Bronchial epithelial cell (primary cell): ENCODE data around the gene UCN2. TPM values are rescaled to one million over a fixed set of nuclear protein-coding genes. Genes with fewer than 3 reads are reported as not detected.
"Not testable (repeated sequence)": the region's sequence is repeated elsewhere in the genome, so short reads cannot be mapped to it uniquely, and the experiment has no call there.

Source experiments
- DNase-seq: peaks from one replicate; pipeline ENCODE4 v3.0.0-alpha.2; 2010; ENCODE audit warnings: low read depth
- FAIRE-seq: peaks from 2 replicates; lab custom pipeline; 2011; peaks lifted over from hg19 to GRCh38; lab: Jason Lieb, UNC
- H3K27me3 ChIP-seq: 2 replicates; pipeline ENCODE4 v1.5.1; 2011; ENCODE audit warnings: low read length; ENCODE audit not compliant: control insufficient read depth, insufficient read depth
- H3K36me3 ChIP-seq: 2 replicates; pipeline ENCODE4 v1.5.1; 2011; ENCODE audit warnings: low read length; ENCODE audit not compliant: control insufficient read depth, insufficient read depth
- H3K4me3 ChIP-seq: 2 replicates; pipeline ENCODE4 v1.5.1; 2011; ENCODE audit warnings: mild to moderate bottlenecking, low read depth, low read length, control low read depth
- CTCF ChIP-seq: IDR thresholded peaks from 2 replicates; pipeline ENCODE4 v1.5.1; 2011; ENCODE audit warnings: mild to moderate bottlenecking, moderate library complexity, low read length, control low read depth, inconsistent platforms; ENCODE audit not compliant: insufficient read depth, severe bottlenecking
- total RNA-seq: library from RNA; depleted of rRNA; stranded (reverse); fragments of >200 nt; gene quantifications from 2 replicates; pipeline ENCODE4 v1.2.1, GENCODE V29; 2014

Gene UCN2
- total RNA-seq, 1 donor from 2014 or later: 12.9 TPM

GRCh38 chr3:48536785-48537184, 26.8 kb downstream of the UCN2 start:
- Histone ChIP-seq H3K27me3 (no peaks in the 10 kb centered on the region), H3K4me3 (no peak overlapping the region), H3K36me3 (peaks cover 16% of the 10 kb centered on the region)
- no peak for TF ChIP-seq CTCF
- no peak for FAIRE-seq
- DNase-seq: no peak

- Histone ChIP-seq H3K36me3 (peaks cover 16% of the 10 kb centered on the region), H3K4me3 (no peak overlapping the region), H3K27me3 (no peaks in the 10 kb centered on the region)
- no peak for TF ChIP-seq CTCF
- no peak for FAIRE-seq
- DNase-seq: no peak
Measured at GRCh38 chr3:48536116-48536515, 27.5 kb downstream of the UCN2 start.

GRCh38 chr3:48535578-48535977, 28.0 kb downstream of the UCN2 start:
- FAIRE-seq (peak; percentile 99), DNase-seq (peak; percentile 100)
- no peak for TF ChIP-seq CTCF
- Histone ChIP-seq H3K36me3 (peaks cover 17% of the 10 kb centered on the region), H3K27me3 (no peaks in the 10 kb centered on the region), H3K4me3 (no peak overlapping the region)

DNA sequence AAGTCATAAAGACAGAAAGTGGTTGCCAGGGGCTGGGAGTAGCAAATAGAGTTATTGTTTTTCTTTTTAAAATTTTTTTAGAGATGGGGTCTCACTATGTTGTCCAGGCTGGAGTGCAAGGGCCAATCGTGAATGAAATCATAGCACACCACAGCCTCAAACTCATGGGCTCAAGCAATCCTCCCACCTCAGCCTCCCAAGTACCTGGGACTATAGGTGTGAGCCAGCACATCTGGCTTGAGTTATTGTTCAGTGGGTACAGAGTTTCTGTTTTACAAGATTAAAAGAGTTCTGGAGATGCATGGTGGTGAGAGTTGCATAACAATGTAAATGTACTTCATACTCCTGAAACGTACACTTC, 30.6 kb downstream of the UCN2 start:
- peaks cover 12% of the 10 kb centered on the region for H3K36me3 ChIP-seq
- FAIRE-seq: no peak

GRCh38 chr3:48532271-48532976, 31.2 kb downstream of the UCN2 start:
- TF ChIP-seq CTCF: no peak
- Histone ChIP-seq H3K4me3 (no peak overlapping the region), H3K36me3 (peaks cover 14% of the 10 kb centered on the region), H3K27me3 (no peaks in the 10 kb centered on the region)
- no peak for FAIRE-seq
- no peak for DNase-seq

More for the DNA sequence above, 30.6 kb downstream of the UCN2 start:
- no peak for DNase-seq
- TF ChIP-seq CTCF: no peak
- H3K27me3 ChIP-seq: no peaks in the 10 kb centered on the region
- no peak overlapping the region for H3K4me3 ChIP-seq

GRCh38 chr3:48530701-48531100, 32.9 kb downstream of the UCN2 start:
- not testable (repeated sequence) for DNase-seq, FAIRE-seq, H3K4me3 ChIP-seq, H3K27me3 ChIP-seq
- peaks cover 11% of the 10 kb centered on the region for H3K36me3 ChIP-seq
